Measurements from ENCODE around the gene VPS16. TPM values are rescaled to one million over a fixed set of nuclear protein-coding genes. Genes with fewer than 3 reads are reported as not detected.

VPS16 gene
- total RNA-seq, 4 donors from 2014 or later, result 22.0 to 37.5 (median 30.2) TPM

GRCh38 chr20:2833761-2834160 is 6.8 kb upstream of the VPS16 start:
- Histone ChIP-seq H3K4me3 (no peak overlapping the region), H3K9me3 (no peaks in the 10 kb centered on the region)
- intact Hi-C loops (cut with DNase I), result no loop called here

GRCh38 chr20:2834401-2835110 is 6.0 kb upstream of the VPS16 start:
- WGBS, result 93% methylated on average over 14 of the region's 14 CpGs
- no peak for TF ChIP-seq POLR2A (IDR thresholded peaks at IDR 0.05; ENCODE audit: low read depth)
- peaks cover 0 to 30% (median 19%) of the 10 kb centered on the region in 4 donors for H3K36me3 ChIP-seq
- H3K9me3 ChIP-seq, result no peaks in the 10 kb centered on the region
- peaks cover 0 to 5% (median 0%) of the 10 kb centered on the region in 4 donors for H3K27me3 ChIP-seq
- H3K4me3 ChIP-seq, result no peak overlapping the region
- no peak overlapping the region for H3K27ac ChIP-seq (replicated peaks in 1 of 4)
- DNase-seq (ENCODE audit: extremely low spot score), result no peak
- peaks cover 0 to 8% (median 5%) of the 10 kb centered on the region in 4 donors for H3K4me1 ChIP-seq
- intact Hi-C loops (cut with DNase I), result no loop called here

More at GRCh38 chr20:2833761-2834160, 6.8 kb upstream of the VPS16 start:
- TF ChIP-seq POLR2A (IDR thresholded peaks at IDR 0.05; ENCODE audit: low read depth) (no peak), EP300 (IDR thresholded peaks at IDR 0.05) (no peak), CTCF (IDR thresholded peaks at IDR 0.05) (no peak), POLR2AphosphoS5 (IDR thresholded peaks at IDR 0.05) (no peak)
- Histone ChIP-seq H3K27me3 (peaks cover 0 to 11% (median 0%) of the 10 kb centered on the region in 4 donors), H3K4me1 (peaks cover 0 to under 1% (median 0%) of the 10 kb centered on the region in 4 donors), H3K27ac (replicated peaks in 1 of 4) (no peak overlapping the region), H3K36me3 (peaks cover 0 to 27% (median 19%) of the 10 kb centered on the region in 4 donors)
- 77% methylated on average over 1 of the region's 1 CpG for WGBS
- no peak for DNase-seq (ENCODE audit: extremely low spot score)

GRCh38 chr20:2835331-2835796 is 5.2 kb upstream of the VPS16 start:
- H3K4me3 ChIP-seq, result no peak overlapping the region
- H3K27me3 ChIP-seq, result peaks cover 0 to 2% (median 0%) of the 10 kb centered on the region in 4 donors
- H3K4me1 ChIP-seq, result peaks cover 6 to 16% (median 13%) of the 10 kb centered on the region in 4 donors
- H3K27ac ChIP-seq (replicated peaks in 1 of 4), result no peak overlapping the region
- WGBS, result 81% methylated on average over 3 of the region's 6 CpGs
- H3K9me3 ChIP-seq, result no peaks in the 10 kb centered on the region
- H3K36me3 ChIP-seq, result peaks cover 0 to 30% (median 19%) of the 10 kb centered on the region in 4 donors
- no peak for DNase-seq (ENCODE audit: extremely low spot score)
- no peak for TF ChIP-seq POLR2A (IDR thresholded peaks at IDR 0.05; ENCODE audit: low read depth)
- no peak for TF ChIP-seq EP300 (IDR thresholded peaks at IDR 0.05)
- TF ChIP-seq CTCF (IDR thresholded peaks at IDR 0.05), result no peak
- intact Hi-C loops (cut with DNase I), result no loop called here

- Histone ChIP-seq H3K36me3 (peaks cover 0 to 30% (median 19%) of the 10 kb centered on the region in 4 donors), H3K4me3 (no peak overlapping the region), H3K9me3 (no peaks in the 10 kb centered on the region), H3K27me3 (no peaks in the 10 kb centered on the region), H3K4me1 (peaks cover 6 to 16% (median 13%) of the 10 kb centered on the region in 4 donors), H3K27ac (replicated peaks in 1 of 4) (no peak overlapping the region)
- intact Hi-C loops (cut with DNase I), result no loop called here
- no peak for TF ChIP-seq POLR2A (IDR thresholded peaks at IDR 0.05; ENCODE audit: low read depth)
- no peak for TF ChIP-seq EP300 (IDR thresholded peaks at IDR 0.05)
- no peak for DNase-seq (ENCODE audit: extremely low spot score)
- 85% methylated on average over 5 of the region's 5 CpGs for WGBS
Measured at GRCh38 chr20:2836035-2836434, 4.5 kb upstream of the VPS16 start.

- H3K4me1 ChIP-seq, result peaks cover 15 to 29% (median 25%) of the 10 kb centered on the region in 4 donors
- 85% methylated on average over 6 of the region's 6 CpGs for WGBS
- H3K4me3 ChIP-seq, result no peak overlapping the region
- no peak overlapping the region for H3K27ac ChIP-seq (replicated peaks in 1 of 4)
- TF ChIP-seq POLR2A (IDR thresholded peaks at IDR 0.05; ENCODE audit: low read depth) (no peak), CTCF (IDR thresholded peaks at IDR 0.05) (no peak), POLR2AphosphoS5 (IDR thresholded peaks at IDR 0.05) (no peak), EP300 (IDR thresholded peaks at IDR 0.05) (no peak)
- no peaks in the 10 kb centered on the region for H3K27me3 ChIP-seq
- no peak for DNase-seq (ENCODE audit: extremely low spot score)
- intact Hi-C loops (cut with DNase I), result no loop called here
- peaks cover 0 to 30% (median 19%) of the 10 kb centered on the region in 4 donors for H3K36me3 ChIP-seq
- no peaks in the 10 kb centered on the region for H3K9me3 ChIP-seq
Measured at GRCh38 chr20:2837221-2837960, 3.2 kb upstream of the VPS16 start.
